KMS-11 (cell line): Measurements from ENCODE around the gene C10orf67.

Experiments
- H2AFZ ChIP-seq: fragments of 200-600 bp; sonication (generic); 2 replicates; pipeline ENCODE4 v1.6.1; 2016; ENCODE audit warnings: antibody characterized with exemption, mixed run types, low read depth
- H3K27ac ChIP-seq: fragments of 200-600 bp; sonication (generic); 2 replicates; pipeline ENCODE4 v1.6.1; 2016; ENCODE audit warnings: mild to moderate bottlenecking, mixed run types
- H3K27me3 ChIP-seq: fragments of 200-600 bp; sonication (generic); 2 replicates; pipeline ENCODE4 v1.6.1; 2017; ENCODE audit warnings: mild to moderate bottlenecking, low read depth, mixed run types, moderate library complexity; ENCODE audit not compliant: insufficient read depth
- H3K36me3 ChIP-seq: fragments of 200-600 bp; sonication (generic); 2 replicates; pipeline ENCODE4 v1.6.1; 2017; ENCODE audit warnings: mild to moderate bottlenecking, mixed run types; ENCODE audit not compliant: insufficient read depth
- H3K4me1 ChIP-seq: fragments of 200-600 bp; sonication (generic); 2 replicates; pipeline ENCODE4 v1.6.1; 2016; ENCODE audit warnings: mild to moderate bottlenecking, low read depth, mixed run types; ENCODE audit not compliant: poor library complexity, severe bottlenecking
- H3K4me2 ChIP-seq: fragments of 200-600 bp; sonication (generic); 2 replicates; pipeline ENCODE4 v1.7.0; 2016; ENCODE audit warnings: mild to moderate bottlenecking, mixed run types
- H3K4me3 ChIP-seq: fragments of 200-600 bp; sonication (generic); IDR thresholded peaks from 2 replicates; pipeline ENCODE4 v1.6.1; 2017; ENCODE audit warnings: low read depth, low read length, mixed read lengths; ENCODE audit not compliant: insufficient read depth
- H3K79me2 ChIP-seq: fragments of 200-600 bp; sonication (generic); 2 replicates; pipeline ENCODE4 v1.6.1; 2016; ENCODE audit warnings: low read depth, mixed run types; ENCODE audit not compliant: insufficient read depth
- H3K9ac ChIP-seq: fragments of 200-600 bp; sonication (generic); 2 replicates; pipeline ENCODE4 v1.6.1; 2016; ENCODE audit warnings: mild to moderate bottlenecking, mixed run types
- H4K20me1 ChIP-seq: fragments of 200-600 bp; sonication (generic); 2 replicates; pipeline ENCODE4 v1.6.1; 2016; ENCODE audit warnings: mild to moderate bottlenecking, mixed run types; ENCODE audit not compliant: insufficient read depth
- TF ChIP-seq, protein P1 (sequence below): fragments of 200-600 bp; sonication (generic); conservative IDR thresholded peaks from 2 replicates; pipeline ENCODE4 v1.6.1; 2017; ENCODE audit warnings: low read depth, mild to moderate bottlenecking, antibody characterized with exemption, low read length, moderate library complexity, mixed read lengths

Gene C10orf67

GRCh38 chr10:23318359-23318758, 26.2 kb downstream of the C10orf67 start:
- Histone ChIP-seq H4K20me1 (no peaks in the 10 kb centered on the region), H3K27ac (no peak overlapping the region), H3K27me3 (no peaks in the 10 kb centered on the region), H3K4me2 (no peak overlapping the region), H3K4me1 (peaks cover 4% of the 10 kb centered on the region), H3K79me2 (no peaks in the 10 kb centered on the region), H3K36me3 (no peaks in the 10 kb centered on the region), H3K9ac (no peak overlapping the region), H3K4me3 (no peak overlapping the region), H2AFZ (no peak overlapping the region)
- TF ChIP-seq, protein P1, sequence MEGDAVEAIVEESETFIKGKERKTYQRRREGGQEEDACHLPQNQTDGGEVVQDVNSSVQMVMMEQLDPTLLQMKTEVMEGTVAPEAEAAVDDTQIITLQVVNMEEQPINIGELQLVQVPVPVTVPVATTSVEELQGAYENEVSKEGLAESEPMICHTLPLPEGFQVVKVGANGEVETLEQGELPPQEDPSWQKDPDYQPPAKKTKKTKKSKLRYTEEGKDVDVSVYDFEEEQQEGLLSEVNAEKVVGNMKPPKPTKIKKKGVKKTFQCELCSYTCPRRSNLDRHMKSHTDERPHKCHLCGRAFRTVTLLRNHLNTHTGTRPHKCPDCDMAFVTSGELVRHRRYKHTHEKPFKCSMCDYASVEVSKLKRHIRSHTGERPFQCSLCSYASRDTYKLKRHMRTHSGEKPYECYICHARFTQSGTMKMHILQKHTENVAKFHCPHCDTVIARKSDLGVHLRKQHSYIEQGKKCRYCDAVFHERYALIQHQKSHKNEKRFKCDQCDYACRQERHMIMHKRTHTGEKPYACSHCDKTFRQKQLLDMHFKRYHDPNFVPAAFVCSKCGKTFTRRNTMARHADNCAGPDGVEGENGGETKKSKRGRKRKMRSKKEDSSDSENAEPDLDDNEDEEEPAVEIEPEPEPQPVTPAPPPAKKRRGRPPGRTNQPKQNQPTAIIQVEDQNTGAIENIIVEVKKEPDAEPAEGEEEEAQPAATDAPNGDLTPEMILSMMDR, result no peak

GRCh38 chr10:23317416-23317815, 27.2 kb downstream of the C10orf67 start:
- Histone ChIP-seq H2AFZ (no peak overlapping the region), H3K27ac (no peak overlapping the region), H3K4me2 (no peak overlapping the region), H3K9ac (no peak overlapping the region), H3K4me3 (no peak overlapping the region), H3K4me1 (peaks cover 4% of the 10 kb centered on the region), H3K79me2 (no peaks in the 10 kb centered on the region), H4K20me1 (no peaks in the 10 kb centered on the region), H3K27me3 (no peaks in the 10 kb centered on the region), H3K36me3 (no peaks in the 10 kb centered on the region)
- TF ChIP-seq, protein P1, result no peak

- no peak overlapping the region for H3K4me2 ChIP-seq
- TF ChIP-seq, protein P1, result no peak
- no peak overlapping the region for H3K27ac ChIP-seq
- no peak overlapping the region for H2AFZ ChIP-seq
- peaks cover 4% of the 10 kb centered on the region for H3K4me1 ChIP-seq
- no peaks in the 10 kb centered on the region for H3K36me3 ChIP-seq
- H3K27me3 ChIP-seq, result no peaks in the 10 kb centered on the region
- H3K79me2 ChIP-seq, result no peaks in the 10 kb centered on the region
- no peak overlapping the region for H3K4me3 ChIP-seq
- no peaks in the 10 kb centered on the region for H4K20me1 ChIP-seq
- no peak overlapping the region for H3K9ac ChIP-seq
Observed at GRCh38 chr10:23316406-23316805, 28.2 kb downstream of the C10orf67 start.

- Histone ChIP-seq H3K79me2 (no peaks in the 10 kb centered on the region), H3K27me3 (no peaks in the 10 kb centered on the region), H4K20me1 (no peaks in the 10 kb centered on the region), H3K27ac (no peak overlapping the region), H3K4me1 (peaks cover 4% of the 10 kb centered on the region), H3K4me3 (no peak overlapping the region), H3K36me3 (no peaks in the 10 kb centered on the region), H3K4me2 (no peak overlapping the region), H3K9ac (no peak overlapping the region), H2AFZ (no peak overlapping the region)
- TF ChIP-seq, protein P1, result no peak
Observed at GRCh38 chr10:23315966-23316365, 28.6 kb downstream of the C10orf67 start.
